ENCODE data around the gene RELN.

RELN gene

DNA sequence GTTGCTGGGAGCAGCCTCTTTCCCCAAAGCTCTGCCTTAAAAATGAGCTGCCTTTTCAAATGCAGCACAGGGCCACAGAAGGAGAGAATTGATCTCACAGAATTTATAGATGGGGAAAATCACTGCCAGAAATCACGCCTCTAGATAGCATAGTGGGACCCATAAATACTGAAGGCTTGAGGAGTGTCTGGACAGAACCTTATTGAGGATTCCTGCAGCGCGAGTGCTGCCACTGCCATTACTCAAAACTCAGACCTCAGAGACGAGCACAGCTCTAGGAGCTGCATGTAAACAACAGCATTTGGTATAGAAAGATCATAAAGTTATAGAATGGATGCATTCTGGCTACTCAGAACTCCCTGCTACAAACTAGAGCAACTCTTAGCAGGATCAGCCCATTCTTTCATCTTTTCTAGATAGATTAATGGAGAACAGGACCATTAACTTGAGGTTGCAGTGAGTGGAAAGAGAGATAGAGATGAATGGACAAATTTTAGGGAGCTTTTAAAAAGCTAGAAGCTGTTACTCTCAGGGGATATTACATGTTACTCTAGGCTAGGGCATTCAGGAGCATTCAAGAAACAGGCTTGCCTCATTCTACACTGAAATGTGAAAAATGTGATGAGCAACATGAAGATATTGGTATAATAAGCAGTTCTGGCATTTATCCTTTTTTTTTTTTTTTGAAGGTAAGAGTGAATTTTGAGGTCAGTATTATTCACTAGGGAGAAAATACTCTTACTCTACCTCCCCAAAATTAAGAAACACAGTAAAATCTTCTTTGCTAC is 276.3 kb downstream of the RELN start:
- Histone ChIP-seq H3K27me3 (ENCODE audit: control insufficient read depth, insufficient read depth, low read length) (no peaks in the 10 kb centered on the region), H3K36me3 (ENCODE audit: control insufficient read depth, insufficient read depth, low read length) (no peaks in the 10 kb centered on the region), H3K4me3 (ENCODE audit: low read length) (no peak overlapping the region), H3K4me1 (ENCODE audit: control insufficient read depth, insufficient read depth, low read length) (no peaks in the 10 kb centered on the region), H3K9ac (ENCODE audit: low read length) (no peak overlapping the region), H3K9me3 (ENCODE audit: control insufficient read depth, low read length) (no peaks in the 10 kb centered on the region)

DNA sequence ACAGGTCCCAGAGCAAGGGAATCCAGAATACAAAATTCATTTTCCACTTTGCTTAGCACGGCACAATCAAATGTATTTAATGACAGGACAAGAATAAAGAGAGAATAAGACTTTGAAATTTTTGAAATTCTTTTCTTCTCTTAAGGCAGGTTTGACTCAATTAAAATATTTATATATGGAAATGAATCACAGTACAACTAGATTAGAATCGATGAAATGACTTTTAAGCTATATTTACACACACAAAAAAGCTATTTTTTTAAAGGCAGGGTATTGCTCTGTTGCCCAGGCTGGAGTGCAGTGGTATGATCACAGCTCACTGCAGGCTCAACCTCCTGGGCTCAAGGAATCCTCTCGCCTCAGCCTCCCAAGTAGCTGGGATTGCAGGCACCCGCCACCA is 278.0 kb downstream of the RELN start:
- Histone ChIP-seq H3K9ac (ENCODE audit: low read length) (no peak overlapping the region), H3K4me1 (ENCODE audit: control insufficient read depth, insufficient read depth, low read length) (no peaks in the 10 kb centered on the region), H3K4me3 (ENCODE audit: low read length) (no peak overlapping the region), H3K36me3 (ENCODE audit: control insufficient read depth, insufficient read depth, low read length) (no peaks in the 10 kb centered on the region), H3K27me3 (ENCODE audit: control insufficient read depth, insufficient read depth, low read length) (no peaks in the 10 kb centered on the region), H3K9me3 (ENCODE audit: control insufficient read depth, low read length) (no peaks in the 10 kb centered on the region)

DNA sequence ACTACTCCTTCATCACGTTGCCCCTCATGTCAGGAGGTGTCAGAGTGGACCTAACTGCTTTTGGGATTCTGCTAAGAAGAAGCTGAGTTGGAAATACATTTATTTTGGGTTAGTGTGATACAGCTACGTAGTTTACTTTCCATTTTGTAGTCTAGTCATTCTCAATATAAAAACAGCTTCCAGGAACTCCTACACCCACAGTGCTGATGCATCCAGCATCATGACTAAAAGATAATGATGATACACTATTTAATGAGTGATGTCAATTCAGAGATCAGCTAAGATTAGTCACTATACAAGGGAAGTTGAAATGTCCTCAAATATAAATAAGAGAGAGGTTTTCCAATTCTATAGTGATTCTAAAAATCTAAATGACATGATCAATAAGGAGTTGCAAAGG is 279.2 kb downstream of the RELN start:
- no peak overlapping the region for H3K4me3 ChIP-seq (ENCODE audit: low read length)
- no peaks in the 10 kb centered on the region for H3K36me3 ChIP-seq (ENCODE audit: control insufficient read depth, insufficient read depth, low read length)
- no peaks in the 10 kb centered on the region for H3K27me3 ChIP-seq (ENCODE audit: control insufficient read depth, insufficient read depth, low read length)

DNA sequence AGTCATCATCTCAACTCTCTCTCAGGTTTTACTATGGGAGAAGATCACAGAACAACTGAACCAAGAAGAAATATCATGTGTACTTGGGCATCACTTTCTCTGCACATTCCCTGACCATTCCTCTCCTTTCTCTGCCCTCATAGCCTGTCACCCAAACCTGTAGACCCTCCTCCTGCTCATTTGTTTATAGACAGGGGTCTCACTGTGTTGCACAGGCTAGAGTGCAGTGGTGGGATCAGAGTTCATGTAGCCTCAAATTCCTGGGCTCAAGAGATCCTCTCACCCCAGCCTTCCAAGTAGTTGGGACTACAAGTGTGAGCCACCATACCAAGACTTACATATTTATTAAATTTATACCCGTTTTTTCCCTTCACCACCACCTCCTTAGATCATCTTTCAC is 282.7 kb downstream of the RELN start:
- no peak overlapping the region for H3K4me3 ChIP-seq (ENCODE audit: low read length)
- no peak overlapping the region for H3K9ac ChIP-seq (ENCODE audit: low read length)
- no peaks in the 10 kb centered on the region for H3K9me3 ChIP-seq (ENCODE audit: control insufficient read depth, low read length)
- H3K27me3 ChIP-seq (ENCODE audit: control insufficient read depth, insufficient read depth, low read length), result no peaks in the 10 kb centered on the region
- H3K4me1 ChIP-seq (ENCODE audit: control insufficient read depth, insufficient read depth, low read length), result no peaks in the 10 kb centered on the region
- H3K36me3 ChIP-seq (ENCODE audit: control insufficient read depth, insufficient read depth, low read length), result no peaks in the 10 kb centered on the region

More for the DNA sequence above, 279.2 kb downstream of the RELN start:
- Histone ChIP-seq H3K4me1 (ENCODE audit: control insufficient read depth, insufficient read depth, low read length) (no peaks in the 10 kb centered on the region), H3K9me3 (ENCODE audit: control insufficient read depth, low read length) (no peaks in the 10 kb centered on the region), H3K9ac (ENCODE audit: low read length) (no peak overlapping the region)

DNA sequence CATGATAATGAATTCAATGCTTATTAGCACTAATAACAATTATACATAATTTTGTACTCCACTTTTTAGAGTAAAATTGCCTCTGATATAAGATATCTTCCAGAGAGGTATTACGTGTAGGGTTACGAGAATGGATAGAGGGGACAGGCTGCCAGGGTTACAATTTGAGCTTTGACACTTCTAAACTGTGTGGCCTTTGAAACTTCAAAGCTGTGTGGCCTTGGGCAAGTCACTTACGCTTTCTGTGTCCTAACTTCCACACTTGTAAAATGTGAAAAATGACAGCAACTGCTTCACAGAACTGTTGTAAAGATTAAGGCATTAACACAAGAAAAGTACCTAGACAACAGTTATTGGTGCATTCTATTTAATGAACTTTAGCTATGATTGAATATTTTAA is 283.9 kb downstream of the RELN start:
- Histone ChIP-seq H3K27me3 (ENCODE audit: control insufficient read depth, insufficient read depth, low read length) (no peaks in the 10 kb centered on the region), H3K36me3 (ENCODE audit: control insufficient read depth, insufficient read depth, low read length) (no peaks in the 10 kb centered on the region), H3K4me1 (ENCODE audit: control insufficient read depth, insufficient read depth, low read length) (no peaks in the 10 kb centered on the region), H3K9ac (ENCODE audit: low read length) (no peak overlapping the region), H3K9me3 (ENCODE audit: control insufficient read depth, low read length) (no peaks in the 10 kb centered on the region), H3K4me3 (ENCODE audit: low read length) (no peak overlapping the region)

DNA sequence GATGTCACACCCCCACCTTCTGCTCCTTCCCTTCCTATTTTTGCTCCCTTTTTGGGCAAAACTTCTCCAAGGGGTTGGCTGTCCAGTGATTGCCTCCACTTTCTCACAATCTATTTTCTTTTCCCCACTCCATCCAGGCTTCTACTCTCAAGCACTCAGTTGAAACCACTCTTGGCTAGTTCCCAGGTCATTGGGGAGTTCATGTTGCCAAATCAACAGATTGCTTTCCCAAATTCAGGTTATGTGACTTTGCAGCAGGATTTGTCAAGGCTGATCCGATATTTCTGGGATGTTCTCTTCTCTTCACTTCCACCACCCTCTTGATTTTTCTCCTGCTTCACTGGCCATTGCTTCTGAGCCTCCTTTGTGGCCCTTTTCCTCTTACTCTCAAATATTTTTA is 284.8 kb downstream of the RELN start:
- Histone ChIP-seq H3K36me3 (ENCODE audit: control insufficient read depth, insufficient read depth, low read length) (no peaks in the 10 kb centered on the region), H3K4me1 (ENCODE audit: control insufficient read depth, insufficient read depth, low read length) (no peaks in the 10 kb centered on the region), H3K4me3 (ENCODE audit: low read length) (no peak overlapping the region)

DNA sequence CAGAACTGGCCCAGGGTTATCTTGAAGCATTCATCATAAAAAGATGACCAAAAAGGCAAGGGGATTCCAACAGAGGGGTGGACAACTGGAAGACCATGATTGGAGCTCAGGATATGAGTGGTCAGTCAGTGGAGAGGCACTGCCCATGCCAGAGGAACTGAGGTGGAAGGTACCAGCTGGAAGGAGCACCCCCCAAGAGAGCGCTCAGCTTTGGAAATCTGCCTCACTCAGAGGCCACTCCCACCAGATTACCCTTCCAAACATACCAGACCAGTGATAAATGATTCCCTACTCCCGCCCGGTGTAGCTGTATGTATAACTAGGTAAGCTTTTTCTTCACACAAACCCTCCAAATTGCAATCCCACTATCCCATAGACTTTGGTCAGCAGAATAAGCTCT is 286.5 kb downstream of the RELN start:
- Histone ChIP-seq H3K4me3 (ENCODE audit: low read length) (no peak overlapping the region), H3K4me1 (ENCODE audit: control insufficient read depth, insufficient read depth, low read length) (no peaks in the 10 kb centered on the region), H3K36me3 (ENCODE audit: control insufficient read depth, insufficient read depth, low read length) (no peaks in the 10 kb centered on the region), H3K9ac (ENCODE audit: low read length) (no peak overlapping the region), H3K9me3 (ENCODE audit: control insufficient read depth, low read length) (no peaks in the 10 kb centered on the region), H3K27me3 (ENCODE audit: control insufficient read depth, insufficient read depth, low read length) (no peaks in the 10 kb centered on the region)

More for the DNA sequence above, 284.8 kb downstream of the RELN start:
- no peaks in the 10 kb centered on the region for H3K27me3 ChIP-seq (ENCODE audit: control insufficient read depth, insufficient read depth, low read length)
- no peaks in the 10 kb centered on the region for H3K9me3 ChIP-seq (ENCODE audit: control insufficient read depth, low read length)
- no peak overlapping the region for H3K9ac ChIP-seq (ENCODE audit: low read length)

DNA sequence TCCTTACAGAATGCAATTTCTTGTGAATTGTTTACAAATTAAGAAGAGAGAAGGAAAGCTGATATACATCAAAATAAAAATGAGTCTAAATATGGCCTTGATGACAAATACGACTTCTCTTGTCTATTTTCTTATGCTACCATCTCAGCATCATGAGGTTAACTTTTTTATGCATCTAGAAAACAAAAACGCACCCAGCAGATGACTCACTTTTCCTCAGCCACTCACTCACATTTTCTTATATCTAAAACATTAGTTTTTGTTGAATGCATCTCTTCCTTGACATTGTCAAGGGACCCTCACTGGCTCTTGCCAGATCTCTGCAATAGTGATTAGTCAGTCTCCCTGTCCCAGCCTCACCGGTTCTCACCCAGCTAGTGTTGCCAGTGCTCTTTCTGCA is 287.0 kb downstream of the RELN start:
- Histone ChIP-seq H3K27me3 (ENCODE audit: control insufficient read depth, insufficient read depth, low read length) (no peaks in the 10 kb centered on the region), H3K9ac (ENCODE audit: low read length) (no peak overlapping the region), H3K9me3 (ENCODE audit: control insufficient read depth, low read length) (no peaks in the 10 kb centered on the region), H3K36me3 (ENCODE audit: control insufficient read depth, insufficient read depth, low read length) (no peaks in the 10 kb centered on the region), H3K4me1 (ENCODE audit: control insufficient read depth, insufficient read depth, low read length) (no peaks in the 10 kb centered on the region), H3K4me3 (ENCODE audit: low read length) (no peak overlapping the region)

DNA sequence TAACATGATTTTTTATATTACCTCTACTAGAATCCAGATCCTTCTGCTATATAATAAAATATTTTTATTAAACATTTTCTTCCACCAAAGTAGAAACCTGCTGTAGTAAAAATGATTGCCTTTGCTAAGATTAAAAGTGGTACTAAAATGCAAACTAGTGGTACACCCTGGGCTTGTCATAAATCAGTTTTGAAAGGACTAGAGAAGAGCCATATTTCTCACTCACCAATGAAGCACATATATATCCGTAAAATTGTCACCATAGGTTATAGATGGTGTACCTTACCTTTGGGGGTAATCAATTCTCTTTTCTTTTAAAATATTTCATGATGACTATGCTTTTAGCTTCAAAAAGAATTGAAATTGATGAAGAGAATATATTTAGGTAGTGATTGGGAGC is 290.4 kb downstream of the RELN start:
- H3K9ac ChIP-seq (ENCODE audit: low read length), result no peak overlapping the region
- no peaks in the 10 kb centered on the region for H3K27me3 ChIP-seq (ENCODE audit: control insufficient read depth, insufficient read depth, low read length)
- H3K36me3 ChIP-seq (ENCODE audit: control insufficient read depth, insufficient read depth, low read length), result no peaks in the 10 kb centered on the region
- H3K4me1 ChIP-seq (ENCODE audit: control insufficient read depth, insufficient read depth, low read length), result no peaks in the 10 kb centered on the region
- H3K9me3 ChIP-seq (ENCODE audit: control insufficient read depth, low read length), result no peaks in the 10 kb centered on the region
- no peak overlapping the region for H3K4me3 ChIP-seq (ENCODE audit: low read length)

DNA sequence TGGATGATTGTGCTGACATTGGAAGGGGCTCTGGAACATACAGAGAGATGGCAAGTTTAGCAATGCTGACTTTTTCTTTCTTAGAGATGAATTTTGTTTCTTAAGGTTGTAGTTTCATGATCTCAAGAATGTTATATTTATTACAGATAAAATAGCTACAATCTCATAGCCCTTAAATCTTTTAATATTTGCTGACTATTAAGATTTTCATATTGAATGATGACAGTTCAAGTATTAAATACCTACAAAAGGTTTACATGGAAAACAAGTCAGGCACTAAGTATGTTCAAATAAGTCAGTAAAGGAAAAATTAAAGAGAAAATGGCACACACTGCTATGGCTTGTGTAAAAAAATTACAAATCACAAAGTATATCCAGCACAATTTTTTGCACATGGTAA is 291.4 kb downstream of the RELN start:
- H3K36me3 ChIP-seq (ENCODE audit: control insufficient read depth, insufficient read depth, low read length), result no peaks in the 10 kb centered on the region
- H3K9ac ChIP-seq (ENCODE audit: low read length), result no peak overlapping the region

DNA sequence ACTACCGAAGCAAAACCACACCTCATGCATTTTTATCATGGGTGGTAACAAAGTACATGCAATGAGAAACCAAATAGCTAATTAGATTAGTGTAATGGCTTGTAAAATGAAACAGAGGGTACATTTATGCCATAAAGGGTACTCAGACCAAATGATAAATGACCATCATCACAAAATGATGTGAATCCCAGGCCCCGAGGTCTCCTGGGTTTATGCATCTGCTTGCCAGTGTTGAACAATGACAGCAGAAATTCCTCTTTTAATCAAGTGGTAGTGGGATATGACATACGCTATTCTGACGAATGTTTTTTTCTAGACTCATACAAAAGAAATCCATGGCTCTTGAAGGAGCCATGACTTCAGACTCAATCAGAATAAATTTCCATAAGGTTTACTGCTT is 293.9 kb downstream of the RELN start:
- Histone ChIP-seq H3K27me3 (ENCODE audit: control insufficient read depth, insufficient read depth, low read length) (no peaks in the 10 kb centered on the region), H3K9ac (ENCODE audit: low read length) (no peak overlapping the region), H3K36me3 (ENCODE audit: control insufficient read depth, insufficient read depth, low read length) (no peaks in the 10 kb centered on the region), H3K9me3 (ENCODE audit: control insufficient read depth, low read length) (no peaks in the 10 kb centered on the region), H3K4me1 (ENCODE audit: control insufficient read depth, insufficient read depth, low read length) (no peaks in the 10 kb centered on the region), H3K4me3 (ENCODE audit: low read length) (no peak overlapping the region)

More for the DNA sequence above, 291.4 kb downstream of the RELN start:
- Histone ChIP-seq H3K4me1 (ENCODE audit: control insufficient read depth, insufficient read depth, low read length) (no peaks in the 10 kb centered on the region), H3K27me3 (ENCODE audit: control insufficient read depth, insufficient read depth, low read length) (no peaks in the 10 kb centered on the region), H3K9me3 (ENCODE audit: control insufficient read depth, low read length) (no peaks in the 10 kb centered on the region), H3K4me3 (ENCODE audit: low read length) (no peak overlapping the region)

DNA sequence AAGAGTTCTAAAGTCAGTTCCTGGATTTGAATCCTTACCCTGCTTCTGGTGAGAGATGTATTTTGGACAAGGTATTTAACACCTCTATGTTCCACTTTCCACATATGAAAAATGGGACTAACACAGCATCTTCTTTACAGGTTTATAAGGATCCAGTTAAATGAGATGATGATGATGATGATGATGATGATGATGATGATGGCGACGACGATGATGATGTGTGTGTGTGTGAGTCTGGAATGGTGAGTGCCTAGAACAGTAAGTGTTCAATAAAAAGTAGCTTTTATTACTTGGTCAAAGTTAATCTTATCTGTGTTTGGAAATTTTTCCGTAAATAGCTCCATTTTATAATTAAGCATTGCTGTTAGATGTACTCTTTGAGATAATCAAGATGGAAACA is 295.2 kb downstream of the RELN start:
- no peak overlapping the region for H3K4me3 ChIP-seq (ENCODE audit: low read length)
- no peak overlapping the region for H3K9ac ChIP-seq (ENCODE audit: low read length)
- no peaks in the 10 kb centered on the region for H3K4me1 ChIP-seq (ENCODE audit: control insufficient read depth, insufficient read depth, low read length)
- H3K9me3 ChIP-seq (ENCODE audit: control insufficient read depth, low read length), result no peaks in the 10 kb centered on the region
- H3K36me3 ChIP-seq (ENCODE audit: control insufficient read depth, insufficient read depth, low read length), result no peaks in the 10 kb centered on the region
- H3K27me3 ChIP-seq (ENCODE audit: control insufficient read depth, insufficient read depth, low read length), result no peaks in the 10 kb centered on the region

DNA sequence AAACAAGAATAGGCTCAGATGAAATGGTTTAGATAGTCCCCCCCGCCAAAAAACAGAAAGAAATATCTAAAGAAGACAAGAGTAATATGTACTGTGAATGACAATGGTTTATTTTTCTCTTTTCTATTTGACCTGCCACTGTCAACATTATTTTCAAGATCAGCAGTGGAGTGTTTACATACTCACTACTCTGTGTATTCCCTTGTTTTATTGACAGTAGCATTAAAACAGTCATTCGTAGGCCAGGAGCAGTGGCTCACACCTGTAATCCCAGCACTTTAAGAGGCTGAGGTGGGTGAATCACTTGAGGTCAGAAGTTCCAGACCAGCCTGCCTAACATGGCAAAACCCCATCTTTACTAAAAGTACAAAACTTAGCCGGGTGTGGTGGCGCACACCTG is 298.2 kb downstream of the RELN start:
- no peaks in the 10 kb centered on the region for H3K9me3 ChIP-seq (ENCODE audit: control insufficient read depth, low read length)
- no peaks in the 10 kb centered on the region for H3K4me1 ChIP-seq (ENCODE audit: control insufficient read depth, insufficient read depth, low read length)
- no peak overlapping the region for H3K4me3 ChIP-seq (ENCODE audit: low read length)
- H3K27me3 ChIP-seq (ENCODE audit: control insufficient read depth, insufficient read depth, low read length), result no peaks in the 10 kb centered on the region
- H3K9ac ChIP-seq (ENCODE audit: low read length), result no peak overlapping the region
- H3K36me3 ChIP-seq (ENCODE audit: control insufficient read depth, insufficient read depth, low read length), result no peaks in the 10 kb centered on the region

Data from mucosa of stomach (tissue), 1 donor.